Loucy (cell line): ENCODE results near the gene BASP1.

Experiments
- H2AFZ ChIP-seq: fragments of 200-600 bp; sonication (generic); 2 replicates; pipeline ENCODE4 v1.6.0; 2016; ENCODE audit warnings: antibody characterized with exemption, mild to moderate bottlenecking, low read length, moderate library complexity
- H3F3A ChIP-seq: fragments of 200-600 bp; 2 replicates; pipeline ENCODE4 v1.6.0; 2016; ENCODE audit warnings: antibody characterized with exemption, low read depth, mild to moderate bottlenecking
- H3K27me3 ChIP-seq: fragments of 200-600 bp; sonication (generic); 2 replicates; pipeline ENCODE4 v1.6.1; 2014; ENCODE audit warnings: low read length, mild to moderate bottlenecking; ENCODE audit not compliant: insufficient read depth, poor library complexity, severe bottlenecking
- H3K36me3 ChIP-seq: fragments of 200-600 bp; sonication (generic); 2 replicates; pipeline ENCODE4 v1.6.1; 2016; ENCODE audit warnings: low read length; ENCODE audit not compliant: insufficient read depth
- H3K4me1 ChIP-seq: fragments of 200-600 bp; sonication (generic); 2 replicates; pipeline ENCODE4 v1.5.1; 2014; ENCODE audit warnings: low read length, mild to moderate bottlenecking; ENCODE audit not compliant: insufficient read depth, poor library complexity, severe bottlenecking
- H3K4me2 ChIP-seq: fragments of 200-600 bp; sonication (generic); 2 replicates; pipeline ENCODE4 v1.6.0; 2014; ENCODE audit warnings: antibody characterized with exemption, low read length, low read depth, mild to moderate bottlenecking; ENCODE audit not compliant: poor library complexity, severe bottlenecking
- H3K4me3 ChIP-seq: fragments of 200-600 bp; sonication (generic); 2 replicates; pipeline ENCODE4 v1.5.1; 2014; ENCODE audit warnings: low read length, mild to moderate bottlenecking, mixed read lengths; ENCODE audit not compliant: poor library complexity, severe bottlenecking
- H3K79me2 ChIP-seq: fragments of 200-600 bp; sonication (generic); 2 replicates; pipeline ENCODE4 v1.6.1; 2014; ENCODE audit warnings: low read length; ENCODE audit not compliant: insufficient read depth
- H3K9ac ChIP-seq: fragments of 200-600 bp; sonication (generic); 2 replicates; pipeline ENCODE4 v1.6.0; 2014; ENCODE audit warnings: mild to moderate bottlenecking, low read depth, low read length, moderate library complexity; ENCODE audit not compliant: poor library complexity, severe bottlenecking
- H3K9me2 ChIP-seq: fragments of 200-600 bp; sonication (generic); replicated peaks from 2 replicates; pipeline ENCODE4 v1.6.1; 2016; ENCODE audit warnings: low read depth, low read length, mixed read lengths
- H3K9me3 ChIP-seq: fragments of 200-600 bp; sonication (generic); 2 replicates; pipeline ENCODE4 v1.6.1; 2014; ENCODE audit warnings: mild to moderate bottlenecking, antibody characterized with exemption, low read length, low read depth; ENCODE audit not compliant: insufficient read depth
- H4K20me1 ChIP-seq: fragments of 200-600 bp; sonication (generic); 2 replicates; pipeline ENCODE4 v1.6.0; 2014; ENCODE audit warnings: antibody characterized with exemption, low read length, mild to moderate bottlenecking; ENCODE audit not compliant: insufficient read depth, poor library complexity, severe bottlenecking
- EZH2phosphoT487 ChIP-seq: fragments of 200-600 bp; IDR thresholded peaks from 2 replicates; pipeline ENCODE4 v1.6.1; 2018; ENCODE audit warnings: antibody characterized with exemption, mild to moderate bottlenecking, moderate library complexity, borderline replicate concordance
- TF ChIP-seq, protein P1 (sequence below): fragments of 200-600 bp; sonication (generic); conservative IDR thresholded peaks from 2 replicates; pipeline ENCODE4 v1.5.1; 2014; ENCODE audit warnings: mild to moderate bottlenecking, antibody characterized with exemption, low read length

The BASP1 gene

DNA sequence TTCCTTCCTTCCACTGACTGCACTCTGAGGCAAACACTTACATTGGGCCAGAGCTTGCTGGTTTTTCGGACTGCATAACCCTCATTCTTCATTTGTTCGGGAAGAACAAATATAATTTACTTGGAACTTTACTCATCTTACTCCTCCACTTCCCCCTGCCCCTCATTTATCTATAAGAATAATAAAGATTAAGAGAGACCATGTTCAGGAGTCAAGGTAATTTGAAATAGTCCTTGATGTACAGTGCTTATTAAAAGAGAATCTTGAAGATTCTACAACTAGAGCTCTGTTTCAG, 65.6 kb downstream of the BASP1 start:
- H2AFZ ChIP-seq = no peak overlapping the region
- no peaks in the 10 kb centered on the region; the same call in 1 of the 2 replicates for H3K9me3 ChIP-seq
- no peaks in the 10 kb centered on the region for H3K4me1 ChIP-seq
- no peak overlapping the region for H3K9ac ChIP-seq
- H3K27me3 ChIP-seq = no peaks in the 10 kb centered on the region
- H4K20me1 ChIP-seq = no peaks in the 10 kb centered on the region
- H3F3A ChIP-seq = no peaks in the 10 kb centered on the region
- no peak overlapping the region for H3K4me3 ChIP-seq
- no peaks in the 10 kb centered on the region for H3K79me2 ChIP-seq
- TF ChIP-seq EZH2phosphoT487 = no peak
- TF ChIP-seq, protein P1, sequence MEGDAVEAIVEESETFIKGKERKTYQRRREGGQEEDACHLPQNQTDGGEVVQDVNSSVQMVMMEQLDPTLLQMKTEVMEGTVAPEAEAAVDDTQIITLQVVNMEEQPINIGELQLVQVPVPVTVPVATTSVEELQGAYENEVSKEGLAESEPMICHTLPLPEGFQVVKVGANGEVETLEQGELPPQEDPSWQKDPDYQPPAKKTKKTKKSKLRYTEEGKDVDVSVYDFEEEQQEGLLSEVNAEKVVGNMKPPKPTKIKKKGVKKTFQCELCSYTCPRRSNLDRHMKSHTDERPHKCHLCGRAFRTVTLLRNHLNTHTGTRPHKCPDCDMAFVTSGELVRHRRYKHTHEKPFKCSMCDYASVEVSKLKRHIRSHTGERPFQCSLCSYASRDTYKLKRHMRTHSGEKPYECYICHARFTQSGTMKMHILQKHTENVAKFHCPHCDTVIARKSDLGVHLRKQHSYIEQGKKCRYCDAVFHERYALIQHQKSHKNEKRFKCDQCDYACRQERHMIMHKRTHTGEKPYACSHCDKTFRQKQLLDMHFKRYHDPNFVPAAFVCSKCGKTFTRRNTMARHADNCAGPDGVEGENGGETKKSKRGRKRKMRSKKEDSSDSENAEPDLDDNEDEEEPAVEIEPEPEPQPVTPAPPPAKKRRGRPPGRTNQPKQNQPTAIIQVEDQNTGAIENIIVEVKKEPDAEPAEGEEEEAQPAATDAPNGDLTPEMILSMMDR = no peak
- H3K9me2 ChIP-seq = no peaks in the 10 kb centered on the region
- H3K4me2 ChIP-seq = no peak overlapping the region
- H3K36me3 ChIP-seq = no peaks in the 10 kb centered on the region

DNA sequence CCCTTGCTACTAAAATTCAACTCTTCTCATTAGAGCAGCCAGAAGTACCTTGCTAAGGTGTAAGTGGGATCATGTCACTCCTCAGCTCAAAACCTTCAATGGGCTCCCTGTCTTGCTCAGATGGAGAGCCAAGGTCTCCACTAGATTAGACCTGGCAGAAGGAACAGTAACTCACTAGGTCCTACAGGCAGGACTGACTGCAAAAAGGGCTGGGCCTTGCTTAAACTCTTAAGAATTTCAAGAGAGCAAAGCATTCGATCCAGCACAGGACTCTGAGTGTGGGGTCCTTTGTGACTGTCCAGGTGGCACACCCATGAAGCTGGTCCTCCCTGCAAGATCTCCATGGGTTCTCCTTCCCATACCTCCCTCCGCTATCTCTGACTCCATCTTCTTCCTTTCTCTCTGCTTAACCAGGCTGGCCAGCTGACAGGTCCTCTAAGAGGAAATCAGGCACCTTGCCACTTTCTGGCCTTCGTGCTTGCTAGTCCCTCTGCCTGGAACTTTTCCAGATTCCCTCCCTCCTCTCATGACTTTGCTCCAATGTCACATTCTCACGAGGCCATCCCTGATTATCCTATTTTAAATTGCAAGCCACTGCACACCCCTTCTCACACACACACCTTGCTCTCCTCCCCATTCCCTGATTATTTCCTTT, 70.2 kb downstream of the BASP1 start:
- H3K36me3 ChIP-seq = no peaks in the 10 kb centered on the region
- H3K4me2 ChIP-seq = no peak overlapping the region

DNA sequence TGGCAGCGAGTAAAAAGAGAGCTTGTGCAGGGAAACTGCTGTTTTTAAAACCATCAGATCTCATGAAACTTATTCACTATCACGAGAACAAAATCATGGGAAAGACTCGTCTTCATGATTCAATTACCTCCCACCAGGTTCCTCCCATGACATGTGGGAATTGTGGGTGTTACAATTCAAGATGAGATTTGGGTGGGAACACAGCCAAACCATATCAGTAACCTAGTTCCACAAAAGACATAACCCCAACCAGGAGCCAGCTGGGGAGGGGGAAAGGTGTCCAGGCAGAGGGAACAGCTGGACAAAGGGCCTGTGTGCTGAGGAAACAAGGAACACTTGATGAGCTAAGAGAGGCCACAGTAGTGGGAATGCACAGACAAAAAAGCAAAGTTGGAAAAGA, 71.1 kb downstream of the BASP1 start:
- no peaks in the 10 kb centered on the region for H3K36me3 ChIP-seq
- no peaks in the 10 kb centered on the region for H4K20me1 ChIP-seq
- H3K27me3 ChIP-seq = no peaks in the 10 kb centered on the region
- no peaks in the 10 kb centered on the region for H3K9me2 ChIP-seq
- H3K4me3 ChIP-seq = no peak overlapping the region
- H3K4me1 ChIP-seq = no peaks in the 10 kb centered on the region
- no peak for TF ChIP-seq EZH2phosphoT487
- TF ChIP-seq, protein P1 = no peak
- H3F3A ChIP-seq = no peaks in the 10 kb centered on the region
- no peak overlapping the region for H3K9ac ChIP-seq
- H3K9me3 ChIP-seq = no peaks in the 10 kb centered on the region; the same call in 1 of the 2 replicates
- no peaks in the 10 kb centered on the region for H3K79me2 ChIP-seq
- H3K4me2 ChIP-seq = no peak overlapping the region
- H2AFZ ChIP-seq = no peak overlapping the region

More for the DNA sequence above, 70.2 kb downstream of the BASP1 start:
- H3K27me3 ChIP-seq = no peaks in the 10 kb centered on the region
- no peaks in the 10 kb centered on the region for H4K20me1 ChIP-seq
- no peaks in the 10 kb centered on the region for H3F3A ChIP-seq
- no peak overlapping the region for H2AFZ ChIP-seq
- TF ChIP-seq EZH2phosphoT487 = no peak
- TF ChIP-seq, protein P1 = no peak
- H3K4me3 ChIP-seq = no peak overlapping the region
- no peaks in the 10 kb centered on the region; the same call in 1 of the 2 replicates for H3K9me3 ChIP-seq
- no peaks in the 10 kb centered on the region for H3K4me1 ChIP-seq
- H3K9me2 ChIP-seq = no peaks in the 10 kb centered on the region
- no peak overlapping the region for H3K9ac ChIP-seq
- H3K79me2 ChIP-seq = no peaks in the 10 kb centered on the region
